ENCODE data around the gene CDH2.

GRCh38 chr18:28040211-28040610, 136.7 kb downstream of the CDH2 start:
- no peak for TF ChIP-seq CTCF (conservative IDR thresholded peaks at IDR 0.05 in 1 of 2, IDR thresholded peaks at IDR 0.05 in 1 of 2; ENCODE audit: low read depth in 1 of 2, low read length in 2 of 2)
- TF ChIP-seq EZH2 (IDR thresholded peaks at IDR 0.05; ENCODE audit: low read length, missing control alignments) = no peak
